H9 (cell line): ENCODE results near the gene PCDHGA9. TPM values are rescaled to one million over a fixed set of nuclear protein-coding genes. Genes with fewer than 3 reads are reported as not detected.

Experiments
- DNase-seq: peaks from one replicate; pipeline ENCODE4 v3.0.0-alpha.2; 2017
- H2AFZ ChIP-seq: one replicate; pipeline ENCODE4 v1.6.1; 2013; ENCODE audit warnings: mild to moderate bottlenecking, low read length, control low read depth, moderate library complexity
- H2AK5ac ChIP-seq: 2 replicates; pipeline ENCODE4 v1.6.1; 2013; ENCODE audit warnings: low read length, control low read depth, mixed read lengths; ENCODE audit not compliant: insufficient read length
- H2BK120ac ChIP-seq: one replicate; pipeline ENCODE4 v1.6.1; 2013; ENCODE audit warnings: low read depth, mild to moderate bottlenecking, low read length, control low read depth, inconsistent platforms; ENCODE audit not compliant: poor library complexity, severe bottlenecking
- H2BK12ac ChIP-seq: 2 replicates; pipeline ENCODE4 v1.6.1; 2013; ENCODE audit warnings: low read length, control low read depth, mixed read lengths, low read depth; ENCODE audit not compliant: insufficient read length
- H2BK15ac ChIP-seq: 2 replicates; pipeline ENCODE4 v1.6.1; 2013; ENCODE audit warnings: low read depth, low read length, control low read depth
- H2BK20ac ChIP-seq: one replicate; pipeline ENCODE4 v1.6.1; 2013; ENCODE audit warnings: low read depth, mild to moderate bottlenecking, low read length, control low read depth, inconsistent platforms; ENCODE audit not compliant: poor library complexity, severe bottlenecking
- H2BK5ac ChIP-seq: 2 replicates; pipeline ENCODE4 v1.6.1; 2013; ENCODE audit warnings: low read length, control low read depth, mixed read lengths; ENCODE audit not compliant: insufficient read length
- H3K14ac ChIP-seq: 2 replicates; pipeline ENCODE4 v1.6.1; 2013; ENCODE audit warnings: low read length, control low read depth; ENCODE audit not compliant: insufficient read depth
- H3K18ac ChIP-seq: 2 replicates; pipeline ENCODE4 v1.6.1; 2013; ENCODE audit warnings: low read depth, mild to moderate bottlenecking, mixed read lengths, low read length, control low read depth; ENCODE audit not compliant: insufficient read length
- H3K23ac ChIP-seq: 2 replicates; pipeline ENCODE4 v1.6.1; 2013; ENCODE audit warnings: low read length, control low read depth, mixed read lengths, low read depth; ENCODE audit not compliant: insufficient read length
- H3K23me2 ChIP-seq: 2 replicates; pipeline ENCODE4 v1.6.1; 2013; ENCODE audit warnings: low read depth, mild to moderate bottlenecking, mixed read lengths, low read length, control low read depth; ENCODE audit not compliant: insufficient read length, poor library complexity, severe bottlenecking
- H3K27ac ChIP-seq: 2 replicates; pipeline ENCODE4 v1.5.1; 2013; ENCODE audit warnings: low read length, control low read depth, mixed read lengths, low read depth; ENCODE audit not compliant: insufficient read length
- H3K27me3 ChIP-seq: 2 replicates; pipeline ENCODE4 v1.6.1; 2013; ENCODE audit warnings: low read length, control low read depth, inconsistent platforms; ENCODE audit not compliant: insufficient read depth
- H3K4ac ChIP-seq: 2 replicates; pipeline ENCODE4 v1.6.1; 2013; ENCODE audit warnings: low read depth, mild to moderate bottlenecking, control low read depth, inconsistent platforms, low read length, moderate library complexity
- H3K4me1 ChIP-seq: 2 replicates; pipeline ENCODE4 v1.6.1; 2013; ENCODE audit warnings: low read length, control low read depth, inconsistent platforms; ENCODE audit not compliant: insufficient read depth
- H3K4me2 ChIP-seq: 2 replicates; pipeline ENCODE4 v1.6.1; 2013; ENCODE audit warnings: low read length, control low read depth, mixed read lengths; ENCODE audit not compliant: insufficient read length, insufficient read depth
- H3K56ac ChIP-seq: 2 replicates; pipeline ENCODE4 v1.6.1; 2013; ENCODE audit warnings: low read depth, mild to moderate bottlenecking, mixed read lengths, low read length, control low read depth; ENCODE audit not compliant: insufficient read length
- H3K79me1 ChIP-seq: 2 replicates; pipeline ENCODE4 v1.6.1; 2013; ENCODE audit warnings: low read depth, mild to moderate bottlenecking, moderate library complexity, low read length, control low read depth, inconsistent platforms; ENCODE audit not compliant: insufficient read depth, poor library complexity, severe bottlenecking
- H3K79me2 ChIP-seq: 2 replicates; pipeline ENCODE4 v1.6.1; 2013; ENCODE audit warnings: low read length, control low read depth, inconsistent platforms; ENCODE audit not compliant: insufficient read depth
- H3K9ac ChIP-seq: 2 replicates; pipeline ENCODE4 v1.6.1; 2013; ENCODE audit warnings: low read length, control low read depth, mixed read lengths; ENCODE audit not compliant: insufficient read length; ENCODE audit errors: extremely low read depth
- H3K9me3 ChIP-seq: one replicate; pipeline ENCODE4 v1.6.1; 2013; ENCODE audit warnings: low read depth, low read length, inconsistent platforms; ENCODE audit not compliant: control insufficient read depth
- H3T11ph ChIP-seq: one replicate; pipeline ENCODE4 v1.6.1; 2013; ENCODE audit warnings: mild to moderate bottlenecking, low read length, control low read depth, inconsistent platforms
- H4K20me1 ChIP-seq: one replicate; pipeline ENCODE4 v1.6.1; 2013; ENCODE audit not compliant: control insufficient read depth, insufficient read length, insufficient read depth
- H4K5ac ChIP-seq: 2 replicates; pipeline ENCODE4 v1.6.1; 2013; ENCODE audit warnings: low read depth, mild to moderate bottlenecking, mixed read lengths, low read length, control low read depth; ENCODE audit not compliant: insufficient read length
- H4K8ac ChIP-seq: replicated peaks from 2 replicates; pipeline ENCODE4 v1.6.1; 2013; ENCODE audit warnings: low read length, control low read depth, mixed read lengths, low read depth; ENCODE audit not compliant: insufficient read length
- H4K91ac ChIP-seq: 2 replicates; pipeline ENCODE4 v1.6.1; 2013; ENCODE audit warnings: low read depth, mild to moderate bottlenecking, moderate library complexity, mixed read lengths, low read length, control low read depth; ENCODE audit not compliant: insufficient read length
- H3K27ac Mint-ChIP-seq, 3 experiments: 2 replicates in 2 of 3; 3 replicates in 1 of 3; pipeline ENCODE4 v1.8.0; 2020 to 2021; ENCODE audit warnings: mixed read lengths in 3 of 3, mild to moderate bottlenecking in 1 of 3, moderate library complexity in 1 of 3
- H3K27me3 Mint-ChIP-seq: 2 replicates; pipeline ENCODE4 v1.8.0; 2021; ENCODE audit warnings: low read depth, mild to moderate bottlenecking, moderate library complexity, mixed read lengths
- H3K36me3 Mint-ChIP-seq, 3 experiments: 2 replicates in 2 of 3; 3 replicates in 1 of 3; pipeline ENCODE4 v1.8.0; 2020 to 2021; ENCODE audit warnings: low read depth in 3 of 3, mixed read lengths in 3 of 3; ENCODE audit not compliant: insufficient read depth in 1 of 3
- H3K4me1 Mint-ChIP-seq, 2 experiments: 2 replicates each; pipeline ENCODE4 v1.8.0; 2020; ENCODE audit warnings: mixed read lengths in 2 of 2
- H3K4me3 Mint-ChIP-seq, 2 experiments: 2 replicates in 1 of 2; 3 replicates in 1 of 2; pipeline ENCODE4 v1.8.0; 2020 to 2021; ENCODE audit warnings: mild to moderate bottlenecking in 2 of 2, mixed read lengths in 2 of 2, moderate library complexity in 1 of 2
- H3K9me3 Mint-ChIP-seq, 2 experiments: 2 replicates in 1 of 2; 3 replicates in 1 of 2; pipeline ENCODE4 v1.8.0; 2020; ENCODE audit warnings: mild to moderate bottlenecking in 2 of 2, mixed read lengths in 2 of 2, moderate library complexity in 1 of 2
- CTCF ChIP-seq: fragments of 200-600 bp; sonication (generic); conservative IDR thresholded peaks from 3 replicates; pipeline ENCODE4 v1.8.0; 2021; ENCODE audit warnings: antibody characterized with exemption, mild to moderate bottlenecking
- WGBS: extraction: QIAGEN DNeasy Blood & Tissue Kit; methylation state at CpG from one replicate; pipeline ENCODE4 v1.1.7; 2013; ENCODE audit warnings: missing lambda C conversion rate, low lambda C conversion rate, mixed read lengths; ENCODE audit not compliant: insufficient read length; ENCODE audit errors: extremely low coverage; 5-methylcytosine and 5-hydroxymethylcytosine counted together
- total RNA-seq: library from RNA; stranded (reverse); gene quantifications from 2 replicates; pipeline ENCODE4 v1.2.1, GENCODE V29; 2021

Gene PCDHGA9
- total RNA-seq, 1 experiment from 2014 or later = 1.3 TPM

- peaks cover 16% of the 10 kb centered on the region for H3K27me3 Mint-ChIP-seq
- Histone ChIP-seq H3K27me3 (no peaks in the 10 kb centered on the region; the same call in 1 of the 2 replicates), H4K8ac (no peak overlapping the region), H2BK120ac (no peak overlapping the region), H3K9ac (no peak overlapping the region), H4K20me1 (no peaks in the 10 kb centered on the region), H3K27ac (no peak overlapping the region), H3K56ac (no peak overlapping the region), H3K4me1 (no peaks in the 10 kb centered on the region), H3K79me1 (no peaks in the 10 kb centered on the region), H2AFZ (no peak overlapping the region), H2BK5ac (no peak overlapping the region), H2BK12ac (no peak overlapping the region), H4K91ac (no peak overlapping the region), H3K23ac (no peak overlapping the region), H3T11ph (no peak overlapping the region), H2BK15ac (no peak overlapping the region), H3K23me2 (peaks cover 4% of the 10 kb centered on the region), H3K14ac (no peak overlapping the region), H3K9me3 (peaks cover 22% of the 10 kb centered on the region), H3K18ac (no peak overlapping the region), H2AK5ac (no peak overlapping the region), H3K79me2 (no peaks in the 10 kb centered on the region), H2BK20ac (no peak overlapping the region), H3K4ac (no peak overlapping the region), H4K5ac (no peak overlapping the region), H3K4me2 (no peak overlapping the region)
- no peak overlapping the region for H3K4me3 Mint-ChIP-seq
- no peak for TF ChIP-seq CTCF
- no peak for DNase-seq
- peaks cover 64 to 97% (median 73%) of the 10 kb centered on the region in 3 experiments for H3K36me3 Mint-ChIP-seq
- no peak overlapping the region for H3K27ac Mint-ChIP-seq
- WGBS = no CpG with 5 or more reads among the region's 42 CpGs
- H3K9me3 Mint-ChIP-seq = peaks cover 75 to 91% of the 10 kb centered on the region in 2 experiments
- peaks cover 4% of the 10 kb centered on the region in 2 experiments; a peak in 3 of 4 replicates for H3K4me1 Mint-ChIP-seq
Measured at GRCh38 chr5:141422742-141423291, 20.2 kb downstream of the PCDHGA9 start.
